HCT116 (cell line): ENCODE data around the gene TRAPPC1. TPM values are rescaled to one million over a fixed set of nuclear protein-coding genes. Genes with fewer than 3 reads are reported as not detected.

Source experiments
- ATAC-seq: fragments of 200-7000 bp; cut with Tn5 transposase; 2 replicates; pipeline ENCODE4 v1.9.1; 2020; ENCODE audit warnings: mild to moderate bottlenecking, moderate library complexity
- BruUV-seq: library from RNA; stranded (reverse); fragments of 400-500 nt; replicated peaks from 2 replicates; lab custom pipeline; 2021; lab: Mats Ljungman, UMichigan
- CTCF ChIA-PET: fragments of 300-600 bp; sonication (Branson Sonifier 250); formaldehyde crosslinking; loops from one replicate; lab custom pipeline; 2021; ENCODE audit warnings: antibody characterized with exemption; lab: Charles Lee
- POLR2A ChIA-PET: fragments of 300-600, 350-600 bp; sonication (Branson Sonifier 250); formaldehyde crosslinking; loops from one replicate; lab custom pipeline; 2021; ENCODE audit warnings: antibody characterized with exemption; lab: Charles Lee
- RAD21 ChIA-PET, 2 experiments: fragments of 300-600 bp; sonication (Branson Sonifier 250); formaldehyde crosslinking; loops; one replicate each; lab custom pipeline; 2023; ENCODE audit warnings: low total read pairs in 2 of 2; ENCODE audit not compliant: uncharacterized antibody in 2 of 2, unreplicated experiment in 2 of 2, low non-redundant PET in 1 of 2; lab: Charles Lee
- DNase-seq: peaks from one replicate; pipeline ENCODE4 v3.0.0-alpha.2; 2010; ENCODE audit warnings: low read depth, low spot score
- H2AFZ ChIP-seq: fragments of 200-600 bp; shearing (Covaris generic), sonication (generic); 2 replicates; pipeline ENCODE4 v1.6.1; 2017; ENCODE audit warnings: low read depth, mixed run types, mixed read lengths, antibody characterized with exemption, low read length; ENCODE audit not compliant: poor library complexity, severe bottlenecking
- H3K27ac ChIP-seq: 2 replicates; pipeline ENCODE4 v1.5.1; 2012; ENCODE audit warnings: low read depth, low read length
- H3K27me3 ChIP-seq: fragments of 200-600 bp; sonication (generic); 2 replicates; pipeline ENCODE4 v1.6.1; 2016; ENCODE audit warnings: mixed run types, low read length, mixed read lengths; ENCODE audit not compliant: insufficient read depth
- H3K36me3 ChIP-seq, 2 experiments: fragments of 200-500 bp in 1 of 2; fragments of 200-600 bp in 1 of 2; sonication (Bioruptor generic) in 1 of 2; sonication (generic) in 1 of 2; 2 replicates each; pipeline versions ENCODE4 v1.5.1 to v1.6.1; 2014 to 2016; ENCODE audit warnings: low read length in 2 of 2, inconsistent platforms in 1 of 2, mixed read lengths in 1 of 2, mixed run types in 1 of 2; ENCODE audit not compliant: insufficient read depth in 2 of 2, control insufficient read depth in 1 of 2
- H3K4me1 ChIP-seq, 2 experiments: fragments of 200-600 bp in 1 of 2; sonication (generic) in 1 of 2; 2 replicates each; pipeline versions ENCODE4 v1.5.1 to v1.6.1; 2012 to 2017; ENCODE audit warnings: low read length in 2 of 2, inconsistent platforms in 1 of 2, mild to moderate bottlenecking in 1 of 2, mixed read lengths in 1 of 2, mixed run types in 1 of 2, moderate library complexity in 1 of 2; ENCODE audit not compliant: insufficient read depth in 2 of 2, control insufficient read depth in 1 of 2
- H3K4me2 ChIP-seq: fragments of 200-600 bp; sonication (generic); 2 replicates; pipeline ENCODE4 v1.6.1; 2017; ENCODE audit warnings: mixed run types, low read length, mixed read lengths
- H3K4me3 ChIP-seq, 2 experiments: fragments of 200-600 bp in 1 of 2; sonication (generic) in 1 of 2; replicated peaks in 1 of 2; 2 replicates each; pipeline ENCODE4 v1.5.1; 2011 to 2016; ENCODE audit warnings: low read length in 2 of 2, control low read depth in 1 of 2, low read depth in 1 of 2, mild to moderate bottlenecking in 1 of 2, mixed read lengths in 1 of 2, mixed run types in 1 of 2
- H3K79me2 ChIP-seq: fragments of 200-600 bp; sonication (generic); 2 replicates; pipeline ENCODE4 v1.6.1; 2017; ENCODE audit warnings: mild to moderate bottlenecking, mixed run types, low read length, moderate library complexity, mixed read lengths; ENCODE audit not compliant: insufficient read depth
- H3K9ac ChIP-seq: fragments of 200-600 bp; sonication (generic); 2 replicates; pipeline ENCODE4 v1.6.1; 2016; ENCODE audit warnings: low read length, mixed read lengths
- H3K9me2 ChIP-seq: fragments of 200-600 bp; sonication (generic), shearing (Covaris generic); 2 replicates; pipeline ENCODE4 v1.6.1; 2017; ENCODE audit warnings: mixed run types, mild to moderate bottlenecking, moderate library complexity; ENCODE audit not compliant: insufficient read depth
- H3K9me3 ChIP-seq, 2 experiments: fragments of 200-500 bp in 1 of 2; fragments of 200-600 bp in 1 of 2; sonication (Bioruptor generic) in 1 of 2; sonication (generic) in 1 of 2; 2 replicates each; pipeline ENCODE4 v1.6.1; 2014 to 2017; ENCODE audit warnings: low read length in 2 of 2, mixed read lengths in 2 of 2, inconsistent platforms in 1 of 2, low read depth in 1 of 2, mild to moderate bottlenecking in 1 of 2, mixed run types in 1 of 2, moderate library complexity in 1 of 2; ENCODE audit not compliant: control insufficient read depth in 1 of 2, insufficient read depth in 1 of 2
- H4K20me1 ChIP-seq: fragments of 200-600 bp; sonication (generic), shearing (Covaris generic); 2 replicates; pipeline ENCODE4 v1.6.1; 2017; ENCODE audit warnings: mixed run types, mild to moderate bottlenecking, moderate library complexity; ENCODE audit not compliant: insufficient read depth
- CBX3 ChIP-seq: IDR thresholded peaks from 2 replicates; pipeline ENCODE4 v1.6.1; 2012; ENCODE audit warnings: low read depth
- CEBPB ChIP-seq: IDR thresholded peaks from 2 replicates; pipeline ENCODE4 v1.6.1; 2012; ENCODE audit warnings: low read depth
- EGR1 ChIP-seq: IDR thresholded peaks from 2 replicates; pipeline ENCODE4 v1.6.1; 2012; ENCODE audit warnings: low read depth
- ELF1 ChIP-seq: IDR thresholded peaks from 2 replicates; pipeline ENCODE4 v1.6.1; 2012; ENCODE audit warnings: low read depth, borderline replicate concordance
- EZH2 ChIP-seq: fragments of 200-600 bp; sonication (generic); IDR thresholded peaks from 2 replicates; pipeline ENCODE4 v1.6.1; 2017; ENCODE audit warnings: antibody characterized with exemption, mixed run types
- FOSL1 ChIP-seq: IDR thresholded peaks from 2 replicates; pipeline ENCODE4 v1.6.1; 2012; ENCODE audit warnings: low read depth
- JUND ChIP-seq: IDR thresholded peaks from 2 replicates; pipeline ENCODE4 v1.6.1; 2012
- POLR2AphosphoS5 ChIP-seq: IDR thresholded peaks from 2 replicates; pipeline ENCODE4 v1.6.1; 2011; ENCODE audit warnings: mild to moderate bottlenecking, low read depth, low read length, moderate library complexity
- RAD21 ChIP-seq: IDR thresholded peaks from 2 replicates; pipeline ENCODE4 v1.6.1; 2012; ENCODE audit warnings: low read depth, mild to moderate bottlenecking
- SIN3A ChIP-seq: IDR thresholded peaks from 2 replicates; pipeline ENCODE4 v1.6.1; 2012; ENCODE audit warnings: low read depth
- SP1 ChIP-seq: IDR thresholded peaks from 2 replicates; pipeline ENCODE4 v1.6.1; 2012; ENCODE audit warnings: low read depth
- SRF ChIP-seq: IDR thresholded peaks from 2 replicates; pipeline ENCODE4 v1.6.1; 2012; ENCODE audit warnings: low read depth
- TCF7L2 ChIP-seq: IDR thresholded peaks from 2 replicates; pipeline ENCODE4 v1.7.0; 2011; ENCODE audit warnings: borderline replicate concordance, inconsistent platforms; ENCODE audit not compliant: insufficient read depth, insufficient read length; ENCODE audit errors: extremely low read depth
- ZNF274 ChIP-seq: fragments of 200-500 bp; sonication (Bioruptor generic); IDR thresholded peaks from 2 replicates; pipeline ENCODE4 v1.6.1; 2014; ENCODE audit warnings: mild to moderate bottlenecking, low read depth, low read length, inconsistent platforms
- intact Hi-C: fragments of 100-400 bp; cut with micrococcal nuclease; formaldehyde crosslinking; loops from 2 replicates; pipeline ENCODE4 v1.10.0; 2022
- total RNA-seq: library from RNA; stranded (reverse); gene quantifications from one replicate; pipeline ENCODE4 v1.2.1, GENCODE V29; 2021; ENCODE audit not compliant: unreplicated experiment
- TF ChIP-seq, protein P1 (sequence below), 3 experiments: fragments of 200-600 bp in 1 of 3; sonication (generic) in 1 of 3; IDR thresholded peaks in 2 of 3; conservative IDR thresholded peaks in 1 of 3; 2 replicates each; pipeline ENCODE4 v1.5.1; 2012 to 2017; ENCODE audit warnings: low read depth in 2 of 3, low read length in 2 of 3, antibody characterized with exemption in 1 of 3, borderline replicate concordance in 1 of 3, control low read depth in 1 of 3, mild to moderate bottlenecking in 1 of 3, mixed read lengths in 1 of 3, mixed run types in 1 of 3, moderate library complexity in 1 of 3; ENCODE audit not compliant: insufficient read depth in 1 of 3

The TRAPPC1 gene
- total RNA-seq, 1 experiment from 2014 or later = 123 TPM

DNA sequence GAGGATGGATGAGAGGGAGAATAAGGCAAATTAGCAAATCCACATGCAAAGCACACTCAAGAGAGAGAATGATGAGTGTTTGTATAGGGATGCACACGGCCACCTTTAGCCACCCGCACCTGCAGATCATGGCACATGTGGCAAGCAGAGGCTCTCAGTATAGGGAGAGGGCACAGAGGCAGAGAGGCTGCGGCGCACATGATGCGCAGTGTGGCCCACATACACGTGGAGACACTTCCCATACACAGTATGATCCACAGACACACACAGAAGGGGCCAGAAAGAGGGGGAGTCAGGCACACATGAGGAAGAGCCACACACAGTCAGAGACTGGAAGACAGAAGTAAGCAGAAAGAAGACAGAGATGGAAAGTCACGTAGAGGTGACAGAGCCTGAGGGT, 49.7 kb downstream of the TRAPPC1 start:
- TF ChIP-seq FOSL1 = no peak
- no peak for TF ChIP-seq RAD21
- TF ChIP-seq POLR2AphosphoS5 = no peak
- TF ChIP-seq ZNF274 = no peak
- no peak for TF ChIP-seq SRF
- no peak for TF ChIP-seq JUND
- no peak for TF ChIP-seq SP1
- no peak for TF ChIP-seq EZH2
- no peak for TF ChIP-seq ELF1
- TF ChIP-seq CEBPB = no peak
- TF ChIP-seq EGR1 = no peak
- no peak for TF ChIP-seq CBX3
- TF ChIP-seq, protein P1, sequence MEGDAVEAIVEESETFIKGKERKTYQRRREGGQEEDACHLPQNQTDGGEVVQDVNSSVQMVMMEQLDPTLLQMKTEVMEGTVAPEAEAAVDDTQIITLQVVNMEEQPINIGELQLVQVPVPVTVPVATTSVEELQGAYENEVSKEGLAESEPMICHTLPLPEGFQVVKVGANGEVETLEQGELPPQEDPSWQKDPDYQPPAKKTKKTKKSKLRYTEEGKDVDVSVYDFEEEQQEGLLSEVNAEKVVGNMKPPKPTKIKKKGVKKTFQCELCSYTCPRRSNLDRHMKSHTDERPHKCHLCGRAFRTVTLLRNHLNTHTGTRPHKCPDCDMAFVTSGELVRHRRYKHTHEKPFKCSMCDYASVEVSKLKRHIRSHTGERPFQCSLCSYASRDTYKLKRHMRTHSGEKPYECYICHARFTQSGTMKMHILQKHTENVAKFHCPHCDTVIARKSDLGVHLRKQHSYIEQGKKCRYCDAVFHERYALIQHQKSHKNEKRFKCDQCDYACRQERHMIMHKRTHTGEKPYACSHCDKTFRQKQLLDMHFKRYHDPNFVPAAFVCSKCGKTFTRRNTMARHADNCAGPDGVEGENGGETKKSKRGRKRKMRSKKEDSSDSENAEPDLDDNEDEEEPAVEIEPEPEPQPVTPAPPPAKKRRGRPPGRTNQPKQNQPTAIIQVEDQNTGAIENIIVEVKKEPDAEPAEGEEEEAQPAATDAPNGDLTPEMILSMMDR (IDR thresholded peaks at IDR 0.05 in 2 of 3, conservative IDR thresholded peaks at IDR 0.05 in 1 of 3; ENCODE audit: borderline replicate concordance in 1 of 3, insufficient read depth in 1 of 3, low read depth in 2 of 3, low read length in 2 of 3) = no peak
- TF ChIP-seq SIN3A = no peak
- no peak for TF ChIP-seq TCF7L2
- no peak overlapping the region for H3K27ac ChIP-seq
- peaks cover 0 to 3% of the 10 kb centered on the region in 2 experiments; a peak in 2 of 4 replicates for H3K36me3 ChIP-seq
- ATAC-seq (no peak), DNase-seq (no peak)
- no peak overlapping the region for H2AFZ ChIP-seq
- RAD21 ChIA-PET = no interaction called here
- POLR2A ChIA-PET = no interaction called here
- no peaks in the 10 kb centered on the region for H3K27me3 ChIP-seq
- BruUV-seq = no TSS peak
- no peak overlapping the region for H3K4me2 ChIP-seq
- H3K4me3 ChIP-seq = no peak overlapping the region
- peaks cover 18 to 25% of the 10 kb centered on the region in 2 experiments for H3K4me1 ChIP-seq
- H4K20me1 ChIP-seq = no peaks in the 10 kb centered on the region
- no peaks in the 10 kb centered on the region for H3K9me3 ChIP-seq
- H3K79me2 ChIP-seq = peaks cover 13% of the 10 kb centered on the region; the same call in 1 of the 2 replicates
- intact Hi-C loops = no loop called here
- CTCF ChIA-PET = no interaction called here
- H3K9ac ChIP-seq = no peak overlapping the region
- H3K9me2 ChIP-seq = no peaks in the 10 kb centered on the region
